ENCODE measurements around the gene MTMR2.

DNA sequence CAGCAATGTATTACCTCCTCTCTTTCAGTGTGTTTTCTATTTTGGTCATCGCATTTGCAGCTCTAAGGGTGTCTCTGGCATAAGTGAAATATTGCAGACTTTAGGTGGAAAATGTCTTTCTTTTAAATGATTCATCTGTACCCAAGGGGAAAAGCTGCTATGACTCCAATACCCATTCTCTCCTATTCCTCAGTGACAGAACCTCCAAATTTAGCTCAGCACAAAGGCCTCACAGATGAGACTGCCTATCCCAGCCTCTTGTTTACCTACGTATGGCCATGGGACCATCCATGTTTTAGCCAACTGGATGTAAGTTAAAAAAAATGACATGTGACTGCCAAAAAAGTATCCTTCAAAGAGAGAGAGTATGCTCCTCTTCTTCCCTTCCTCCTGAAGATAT, 7.9 kb downstream of the MTMR2 start:
- TF ChIP-seq, protein P1, sequence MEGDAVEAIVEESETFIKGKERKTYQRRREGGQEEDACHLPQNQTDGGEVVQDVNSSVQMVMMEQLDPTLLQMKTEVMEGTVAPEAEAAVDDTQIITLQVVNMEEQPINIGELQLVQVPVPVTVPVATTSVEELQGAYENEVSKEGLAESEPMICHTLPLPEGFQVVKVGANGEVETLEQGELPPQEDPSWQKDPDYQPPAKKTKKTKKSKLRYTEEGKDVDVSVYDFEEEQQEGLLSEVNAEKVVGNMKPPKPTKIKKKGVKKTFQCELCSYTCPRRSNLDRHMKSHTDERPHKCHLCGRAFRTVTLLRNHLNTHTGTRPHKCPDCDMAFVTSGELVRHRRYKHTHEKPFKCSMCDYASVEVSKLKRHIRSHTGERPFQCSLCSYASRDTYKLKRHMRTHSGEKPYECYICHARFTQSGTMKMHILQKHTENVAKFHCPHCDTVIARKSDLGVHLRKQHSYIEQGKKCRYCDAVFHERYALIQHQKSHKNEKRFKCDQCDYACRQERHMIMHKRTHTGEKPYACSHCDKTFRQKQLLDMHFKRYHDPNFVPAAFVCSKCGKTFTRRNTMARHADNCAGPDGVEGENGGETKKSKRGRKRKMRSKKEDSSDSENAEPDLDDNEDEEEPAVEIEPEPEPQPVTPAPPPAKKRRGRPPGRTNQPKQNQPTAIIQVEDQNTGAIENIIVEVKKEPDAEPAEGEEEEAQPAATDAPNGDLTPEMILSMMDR (IDR thresholded peaks at IDR 0.05 in 4 of 5, conservative IDR thresholded peaks at IDR 0.05 in 1 of 5), result no peak
- TF ChIP-seq POLR2A (IDR thresholded peaks at IDR 0.05), result no peak
